Retinal pigment epithelial cell (primary cell): ENCODE measurements around the gene AQP9.
"Not testable (repeated sequence)": the region's sequence is repeated elsewhere in the genome, so short reads cannot be mapped to it uniquely, and the experiment has no call there.

Experiments
- DNase-seq: peaks from one replicate; pipeline ENCODE4 v3.0.0-alpha.2; 2010; ENCODE audit warnings: low read depth
- H3K4me3 ChIP-seq: 2 replicates; pipeline ENCODE4 v1.5.1; 2011; ENCODE audit warnings: mild to moderate bottlenecking, low read length, control low read depth, moderate library complexity
- TF ChIP-seq, protein P1 (sequence below): conservative IDR thresholded peaks from 2 replicates; pipeline ENCODE4 v1.5.1; 2011; ENCODE audit warnings: low read depth, low read length, control low read depth, inconsistent platforms

Gene AQP9

DNA sequence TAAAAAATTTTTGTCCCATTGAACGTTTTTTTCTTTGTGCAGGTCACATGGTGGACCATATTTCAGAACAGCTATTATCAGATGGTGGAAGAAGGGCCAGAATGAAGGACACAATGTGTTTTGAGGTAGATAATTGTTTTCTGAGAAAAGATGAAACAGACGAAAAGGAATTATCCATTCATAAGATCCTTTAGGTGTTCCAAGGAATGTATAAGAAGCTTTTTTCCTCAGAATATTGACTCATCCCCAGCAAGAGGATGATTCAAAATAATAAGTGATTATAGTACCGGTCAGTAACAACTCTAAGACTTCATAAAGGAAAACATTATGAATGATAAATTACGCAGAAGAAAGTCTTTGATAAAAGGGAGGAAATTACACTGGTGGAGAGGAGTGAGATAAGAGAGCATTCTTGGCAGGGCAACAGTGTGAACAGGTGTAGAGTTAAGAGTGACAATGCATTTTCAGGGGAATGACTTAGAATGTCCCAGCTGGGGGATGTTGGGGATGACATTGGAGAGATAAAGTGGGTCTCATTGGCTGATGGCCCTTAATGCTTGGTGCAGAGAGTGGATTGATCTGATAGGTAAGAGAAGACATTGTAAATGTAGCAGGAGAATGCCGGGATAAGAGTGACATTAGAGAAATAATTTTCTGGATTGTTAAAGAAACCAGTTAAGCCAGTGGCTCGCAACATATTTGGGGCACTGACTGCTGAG, 27.0 kb upstream of the AQP9 start:
- no peak overlapping the region for H3K4me3 ChIP-seq
- DNase-seq: no peak
- TF ChIP-seq, protein P1, sequence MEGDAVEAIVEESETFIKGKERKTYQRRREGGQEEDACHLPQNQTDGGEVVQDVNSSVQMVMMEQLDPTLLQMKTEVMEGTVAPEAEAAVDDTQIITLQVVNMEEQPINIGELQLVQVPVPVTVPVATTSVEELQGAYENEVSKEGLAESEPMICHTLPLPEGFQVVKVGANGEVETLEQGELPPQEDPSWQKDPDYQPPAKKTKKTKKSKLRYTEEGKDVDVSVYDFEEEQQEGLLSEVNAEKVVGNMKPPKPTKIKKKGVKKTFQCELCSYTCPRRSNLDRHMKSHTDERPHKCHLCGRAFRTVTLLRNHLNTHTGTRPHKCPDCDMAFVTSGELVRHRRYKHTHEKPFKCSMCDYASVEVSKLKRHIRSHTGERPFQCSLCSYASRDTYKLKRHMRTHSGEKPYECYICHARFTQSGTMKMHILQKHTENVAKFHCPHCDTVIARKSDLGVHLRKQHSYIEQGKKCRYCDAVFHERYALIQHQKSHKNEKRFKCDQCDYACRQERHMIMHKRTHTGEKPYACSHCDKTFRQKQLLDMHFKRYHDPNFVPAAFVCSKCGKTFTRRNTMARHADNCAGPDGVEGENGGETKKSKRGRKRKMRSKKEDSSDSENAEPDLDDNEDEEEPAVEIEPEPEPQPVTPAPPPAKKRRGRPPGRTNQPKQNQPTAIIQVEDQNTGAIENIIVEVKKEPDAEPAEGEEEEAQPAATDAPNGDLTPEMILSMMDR: no peak

- no peak overlapping the region for H3K4me3 ChIP-seq
- TF ChIP-seq, protein P1: no peak
- DNase-seq: no peak
These were observed 26.5 kb upstream of the AQP9 start for GRCh38 chr15:58111718-58112104.

GRCh38 chr15:58113358-58113757, 24.8 kb upstream of the AQP9 start:
- not testable (repeated sequence) for H3K4me3 ChIP-seq
- peak; percentile 2 for DNase-seq

GRCh38 chr15:58114388-58114787, 23.8 kb upstream of the AQP9 start:
- no peak overlapping the region for H3K4me3 ChIP-seq
- TF ChIP-seq, protein P1: no peak
- DNase-seq: no peak

GRCh38 chr15:58114812-58115211, 23.4 kb upstream of the AQP9 start:
- no peak overlapping the region for H3K4me3 ChIP-seq
- TF ChIP-seq, protein P1: no peak
- no peak for DNase-seq

DNA sequence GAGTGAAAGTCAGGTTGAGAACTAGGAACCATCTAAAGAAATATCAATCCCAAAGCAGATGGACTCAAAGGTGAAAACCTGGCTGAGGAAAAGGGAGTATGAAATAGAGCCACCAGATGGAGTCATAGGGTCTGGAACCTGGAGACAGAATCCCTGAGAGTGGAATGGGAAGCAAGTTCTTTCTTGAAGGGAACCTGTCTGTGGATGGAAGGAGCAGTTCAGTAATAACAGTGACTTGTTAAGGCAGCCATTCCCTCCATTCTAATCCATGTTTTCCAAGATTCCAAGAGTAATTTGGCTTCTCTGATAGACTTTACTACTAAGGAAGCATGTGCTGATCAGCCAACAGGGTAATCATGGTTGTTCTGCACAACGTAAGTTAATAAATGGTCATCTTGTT, 22.5 kb upstream of the AQP9 start:
- TF ChIP-seq, protein P1: peak; percentile 40
- no peak overlapping the region for H3K4me3 ChIP-seq
- DNase-seq: no peak

DNA sequence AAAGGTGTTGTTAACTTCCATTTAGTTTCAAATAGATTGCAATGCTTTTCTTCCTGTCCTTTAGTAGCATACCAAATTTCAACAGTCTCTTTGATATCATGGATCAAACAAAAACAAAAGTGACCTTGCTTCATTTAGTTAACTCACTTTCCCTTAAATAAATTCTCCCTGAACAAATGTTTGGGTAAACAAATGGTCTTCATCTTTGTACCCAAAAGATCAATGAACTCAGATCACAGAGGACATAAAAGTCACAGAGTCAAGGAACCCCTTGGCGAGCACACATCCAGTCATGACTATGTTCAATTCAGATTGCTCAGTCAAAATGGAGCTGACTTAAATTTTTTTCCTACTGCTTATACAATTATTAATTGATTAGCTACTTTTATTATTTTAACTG, 20.6 kb upstream of the AQP9 start:
- TF ChIP-seq, protein P1: no peak
- H3K4me3 ChIP-seq: no peak overlapping the region
- no peak for DNase-seq

DNA sequence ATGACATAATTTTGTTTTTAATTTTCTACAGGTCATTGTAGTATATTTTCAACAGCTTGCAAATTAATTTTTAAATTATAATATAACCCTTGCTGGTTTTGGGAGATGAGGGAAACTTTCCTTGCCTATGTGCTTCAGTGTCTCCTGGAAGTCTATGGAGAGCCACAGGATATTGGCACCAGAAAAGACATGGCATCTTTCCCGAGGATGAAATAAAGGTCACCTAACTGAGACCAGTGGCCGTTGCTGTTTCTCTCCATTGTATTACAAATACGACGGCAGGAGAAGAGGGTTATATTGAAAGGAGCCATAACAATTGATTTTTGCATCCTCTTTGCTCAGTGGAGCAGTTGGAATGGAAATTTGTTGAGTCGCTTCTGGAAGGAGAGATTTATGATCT, 19.9 kb upstream of the AQP9 start:
- H3K4me3 ChIP-seq: no peak overlapping the region
- no peak for DNase-seq
- TF ChIP-seq, protein P1: no peak
